GM21528 (cell line): ENCODE data around the gene TMEM121B.
A peak's percentile ranks its signal among the peaks of the same experiment; 100 is the strongest.

ENCODE experiments used
- ATAC-seq: cut with Tn5 transposase; IDR thresholded peaks from one replicate; pipeline ENCODE4 v1.9.1; 2021; ENCODE audit warnings: mild to moderate bottlenecking, moderate library complexity; ENCODE audit not compliant: unreplicated experiment, low FRiP score

The TMEM121B gene

GRCh38 chr22:17097062-17097461 lies 24.1 kb downstream of the TMEM121B start:
- ATAC-seq, result no peak

GRCh38 chr22:17096071-17096470 lies 25.1 kb downstream of the TMEM121B start:
- ATAC-seq, result no peak

GRCh38 chr22:17095538-17095937 lies 25.6 kb downstream of the TMEM121B start:
- no peak for ATAC-seq

- no peak for ATAC-seq
These were observed 28.1 kb downstream of the TMEM121B start for GRCh38 chr22:17093081-17093480.

GRCh38 chr22:17091851-17092250 lies 29.3 kb downstream of the TMEM121B start:
- ATAC-seq, result no peak

- ATAC-seq, result no peak
These were observed 30.6 kb downstream of the TMEM121B start for GRCh38 chr22:17090550-17090949.

- ATAC-seq, result peak; percentile 50
These were observed 33.5 kb downstream of the TMEM121B start for GRCh38 chr22:17087498-17088131.

GRCh38 chr22:17086788-17087497 lies 34.2 kb downstream of the TMEM121B start:
- ATAC-seq, result no peak

GRCh38 chr22:17086296-17086695 lies 34.9 kb downstream of the TMEM121B start:
- ATAC-seq, result no peak

GRCh38 chr22:17085277-17086181 lies 35.6 kb downstream of the TMEM121B start:
- no peak for ATAC-seq

GRCh38 chr22:17084554-17085276 lies 36.4 kb downstream of the TMEM121B start, which contains the start of gene IL17RA:
Gene IL17RA (plus strand): TSS chr22:17085000. CDS start chr22:17085092, 92 bp downstream.
- ATAC-seq, result peak; percentile 85

- no peak for ATAC-seq
These were observed 37.2 kb downstream of the TMEM121B start for GRCh38 chr22:17083811-17084441.

- ATAC-seq, result no peak
These were observed 37.9 kb downstream of the TMEM121B start for GRCh38 chr22:17083255-17083654.

GRCh38 chr22:17079572-17079971 lies 41.6 kb downstream of the TMEM121B start:
- ATAC-seq, result no peak

GRCh38 chr22:17077255-17077654 lies 43.9 kb downstream of the TMEM121B start:
- ATAC-seq, result no peak

GRCh38 chr22:17074648-17075002 lies 46.5 kb downstream of the TMEM121B start:
- no peak for ATAC-seq

- ATAC-seq, result no peak
These were observed 48.3 kb downstream of the TMEM121B start for GRCh38 chr22:17072877-17073276.
